ENCODE measurements around the gene ZNF511.

The ZNF511 gene

GRCh38 chr10:133277993-133278576, 30.6 kb upstream of the ZNF511 start:
- peak overlapping the region; percentile 16 for H2BK120ac ChIP-seq (ENCODE audit: insufficient read depth, low read length, poor library complexity)
- no peak overlapping the region for H3K23ac ChIP-seq (ENCODE audit: low read length)
- H2BK5ac ChIP-seq (ENCODE audit: low read depth, low read length, poor library complexity), result peak overlapping the region; percentile 22
- H3K79me2 ChIP-seq (ENCODE audit: control insufficient read depth, insufficient read depth, low read length, poor library complexity), result peaks cover 3% of the 10 kb centered on the region
- no peak overlapping the region for H3K18ac ChIP-seq (ENCODE audit: low read length)
- H2BK12ac ChIP-seq (ENCODE audit: low read length), result peak overlapping the region; percentile 54
- H2AK5ac ChIP-seq (ENCODE audit: low read length), result peak overlapping the region; percentile 73
- peak overlapping the region; percentile 37 for H3K14ac ChIP-seq (ENCODE audit: low read length)
- peaks cover 35 to 41% of the 10 kb centered on the region in 2 experiments for H3K4me1 ChIP-seq (ENCODE audit: control insufficient read depth in 1 of 2, insufficient read depth in 2 of 2, low read length in 2 of 2)
- DNase-seq, result peak in 1 of 2 donors; percentile 26
- peak overlapping the region; percentile 18 for H4K8ac ChIP-seq (ENCODE audit: low read depth, low read length)
- peak overlapping the region; percentile 53 for H4K91ac ChIP-seq (ENCODE audit: low read depth, low read length)
- no peaks in the 10 kb centered on the region for H3K9me3 ChIP-seq (ENCODE audit: insufficient read depth, low read depth, low read length)
- no peak overlapping the region for H4K12ac ChIP-seq (ENCODE audit: low read depth, low read length)
- peaks cover 21% of the 10 kb centered on the region for H3K79me1 ChIP-seq (ENCODE audit: low read length)
- H3K27ac ChIP-seq (ENCODE audit: low read depth, low read length), result peak overlapping the region; percentile 77
- H3K4me2 ChIP-seq (ENCODE audit: low read length), result peak overlapping the region; percentile 48
- H3K4ac ChIP-seq (ENCODE audit: low read depth, low read length), result no peak overlapping the region
- no peak overlapping the region for H2AFZ ChIP-seq (ENCODE audit: insufficient read depth, low read length, poor library complexity)
- WGBS (ENCODE audit: extremely low coverage, insufficient coverage, insufficient read length), result no CpG with 5 or more reads among the region's 12 CpGs
- peaks cover 32 to 33% of the 10 kb centered on the region in 2 experiments for H3K36me3 ChIP-seq (ENCODE audit: control insufficient read depth in 1 of 2, insufficient read depth in 2 of 2, low read length in 2 of 2)
- no peaks in the 10 kb centered on the region for H3K27me3 ChIP-seq (ENCODE audit: insufficient read depth, low read length)
- H3K9ac ChIP-seq (ENCODE audit: low read length), result no peak overlapping the region
- H3K4me3 ChIP-seq (ENCODE audit: low read depth, low read length), result no peak overlapping the region

DNA sequence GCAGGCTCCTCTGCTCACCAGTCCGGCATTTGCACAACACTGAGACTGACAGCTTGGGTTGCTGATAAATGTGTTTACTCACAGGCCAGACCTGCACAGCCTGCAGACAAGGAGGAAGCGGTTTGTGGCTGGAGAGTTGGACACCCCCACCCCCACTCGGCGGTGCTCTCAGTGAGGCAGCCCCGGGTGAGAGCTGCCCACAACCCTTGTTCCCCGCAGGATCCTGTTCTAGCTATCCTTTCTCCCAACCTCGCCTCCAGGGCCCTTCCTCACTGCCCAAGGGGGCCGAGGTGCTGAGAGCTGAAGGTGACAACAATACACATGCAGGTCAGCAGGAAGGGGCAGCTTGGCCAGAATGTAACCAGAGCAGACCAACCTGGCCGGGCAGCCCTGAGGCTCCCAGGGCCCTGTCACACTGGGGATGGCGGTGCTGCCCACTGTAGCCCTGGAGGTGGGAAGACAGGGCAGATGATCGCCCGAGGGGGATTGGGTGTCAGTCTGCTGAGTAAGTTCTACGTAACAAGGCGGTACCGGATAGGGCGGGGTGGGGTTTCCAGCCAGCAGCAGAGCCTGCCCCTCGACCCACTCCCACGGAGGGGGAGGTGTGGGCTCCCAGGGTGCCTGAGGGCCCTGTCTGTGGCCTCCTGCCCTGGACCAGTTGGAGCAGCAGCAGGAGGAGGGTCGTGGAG, 30.0 kb upstream of the ZNF511 start:
- peaks cover 35 to 41% of the 10 kb centered on the region in 2 experiments for H3K4me1 ChIP-seq (ENCODE audit: control insufficient read depth in 1 of 2, insufficient read depth in 2 of 2, low read length in 2 of 2)
- peak overlapping the region; percentile 52 for H4K91ac ChIP-seq (ENCODE audit: low read depth, low read length)
- H3K27ac ChIP-seq (ENCODE audit: low read depth, low read length), result peak overlapping the region; percentile 77
- H4K8ac ChIP-seq (ENCODE audit: low read depth, low read length), result peak overlapping the region; percentile 20
- H3K18ac ChIP-seq (ENCODE audit: low read length), result peak overlapping the region; percentile 0
- peak; percentile 99 for DNase-seq
- H3K9me3 ChIP-seq (ENCODE audit: insufficient read depth, low read depth, low read length), result no peaks in the 10 kb centered on the region
- no peak overlapping the region for H3K4ac ChIP-seq (ENCODE audit: low read depth, low read length)
- H2BK12ac ChIP-seq (ENCODE audit: low read length), result no peak overlapping the region
- no peak overlapping the region for H2BK120ac ChIP-seq (ENCODE audit: insufficient read depth, low read length, poor library complexity)
- H3K36me3 ChIP-seq (ENCODE audit: control insufficient read depth in 1 of 2, insufficient read depth in 2 of 2, low read length in 2 of 2), result peaks cover 38 to 39% of the 10 kb centered on the region in 2 experiments
- H2AK5ac ChIP-seq (ENCODE audit: low read length), result no peak overlapping the region
- H3K79me1 ChIP-seq (ENCODE audit: low read length), result peaks cover 21% of the 10 kb centered on the region
- peak overlapping the region; percentile 7 for H2BK5ac ChIP-seq (ENCODE audit: low read depth, low read length, poor library complexity)
- H3K27me3 ChIP-seq (ENCODE audit: insufficient read depth, low read length), result no peaks in the 10 kb centered on the region
- peaks cover 3% of the 10 kb centered on the region for H3K79me2 ChIP-seq (ENCODE audit: control insufficient read depth, insufficient read depth, low read length, poor library complexity)
- H3K23ac ChIP-seq (ENCODE audit: low read length), result no peak overlapping the region
- H3K4me3 ChIP-seq (ENCODE audit: low read depth, low read length), result no peak overlapping the region
- H3K9ac ChIP-seq (ENCODE audit: low read length), result no peak overlapping the region
- no peak overlapping the region for H4K12ac ChIP-seq (ENCODE audit: low read depth, low read length)
- no CpG with 5 or more reads among the region's 19 CpGs for WGBS (ENCODE audit: extremely low coverage, insufficient coverage, insufficient read length)
- peak overlapping the region; percentile 8 for H3K14ac ChIP-seq (ENCODE audit: low read length)
- peak overlapping the region; percentile 48 for H3K4me2 ChIP-seq (ENCODE audit: low read length)
- H2AFZ ChIP-seq (ENCODE audit: insufficient read depth, low read length, poor library complexity), result no peak overlapping the region

- H3K27me3 ChIP-seq (ENCODE audit: insufficient read depth, low read length), result no peaks in the 10 kb centered on the region
- no peak overlapping the region for H2AFZ ChIP-seq (ENCODE audit: insufficient read depth, low read length, poor library complexity)
- peak in 1 of 2 donors; percentile 23 for DNase-seq
- peak overlapping the region; percentile 52 for H4K91ac ChIP-seq (ENCODE audit: low read depth, low read length)
- H2AK5ac ChIP-seq (ENCODE audit: low read length), result no peak overlapping the region
- no peak overlapping the region for H2BK12ac ChIP-seq (ENCODE audit: low read length)
- no peak overlapping the region for H3K9ac ChIP-seq (ENCODE audit: low read length)
- H3K14ac ChIP-seq (ENCODE audit: low read length), result peak overlapping the region; percentile 8
- H3K4me2 ChIP-seq (ENCODE audit: low read length), result peak overlapping the region; percentile 48
- no CpG with 5 or more reads among the region's 24 CpGs for WGBS (ENCODE audit: extremely low coverage, insufficient coverage, insufficient read length)
- peak overlapping the region; percentile 7 for H2BK5ac ChIP-seq (ENCODE audit: low read depth, low read length, poor library complexity)
- H3K18ac ChIP-seq (ENCODE audit: low read length), result no peak overlapping the region
- peaks cover 35 to 40% of the 10 kb centered on the region in 2 experiments for H3K4me1 ChIP-seq (ENCODE audit: control insufficient read depth in 1 of 2, insufficient read depth in 2 of 2, low read length in 2 of 2)
- no peak overlapping the region for H3K4ac ChIP-seq (ENCODE audit: low read depth, low read length)
- no peak overlapping the region for H3K4me3 ChIP-seq (ENCODE audit: low read depth, low read length)
- no peak overlapping the region for H2BK120ac ChIP-seq (ENCODE audit: insufficient read depth, low read length, poor library complexity)
- no peaks in the 10 kb centered on the region for H3K9me3 ChIP-seq (ENCODE audit: insufficient read depth, low read depth, low read length)
- H3K79me1 ChIP-seq (ENCODE audit: low read length), result peaks cover 18% of the 10 kb centered on the region
- peak overlapping the region; percentile 20 for H4K8ac ChIP-seq (ENCODE audit: low read depth, low read length)
- H3K23ac ChIP-seq (ENCODE audit: low read length), result no peak overlapping the region
- peaks cover 3% of the 10 kb centered on the region for H3K79me2 ChIP-seq (ENCODE audit: control insufficient read depth, insufficient read depth, low read length, poor library complexity)
- no peak overlapping the region for H4K12ac ChIP-seq (ENCODE audit: low read depth, low read length)
- peak overlapping the region; percentile 77 for H3K27ac ChIP-seq (ENCODE audit: low read depth, low read length)
- peaks cover 45 to 48% of the 10 kb centered on the region in 2 experiments for H3K36me3 ChIP-seq (ENCODE audit: control insufficient read depth in 1 of 2, insufficient read depth in 2 of 2, low read length in 2 of 2)
Observed at GRCh38 chr10:133279326-133280226, 29.1 kb upstream of the ZNF511 start.

DNA sequence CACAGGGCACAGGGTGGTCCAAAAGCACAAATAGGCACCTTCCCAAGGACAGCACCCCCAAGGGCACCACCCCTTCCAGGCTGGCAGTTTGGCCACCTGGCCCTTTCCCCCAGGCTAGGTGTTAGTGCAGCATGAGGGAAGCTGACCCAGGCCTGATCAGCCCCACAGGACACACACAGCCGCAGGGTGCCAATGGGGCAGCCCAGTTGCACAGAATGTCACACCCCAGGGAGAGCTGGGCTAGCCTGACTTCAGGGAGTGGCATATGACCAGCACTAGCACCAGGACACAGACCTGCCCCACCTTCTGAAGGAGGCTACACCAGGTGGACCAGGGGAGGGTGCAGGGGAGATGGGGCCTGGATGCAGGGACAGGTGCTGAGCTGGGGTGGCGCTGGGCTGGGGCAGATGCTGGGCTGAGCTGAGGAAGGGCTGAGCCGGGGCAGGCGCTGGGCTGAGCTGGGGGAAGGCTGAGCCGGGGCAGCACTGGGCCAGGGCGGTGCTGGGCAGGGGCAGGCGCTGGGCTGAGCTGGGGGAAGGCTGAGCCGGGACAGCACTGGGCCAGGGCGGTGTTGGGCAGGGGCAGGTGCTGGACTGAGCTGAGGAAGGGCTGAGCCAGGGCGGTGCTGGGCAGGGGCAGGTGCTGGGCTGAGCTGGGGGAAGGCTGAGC, 28.2 kb upstream of the ZNF511 start:
- Histone ChIP-seq H3K9me3 (ENCODE audit: insufficient read depth, low read depth, low read length) (no peaks in the 10 kb centered on the region), H3K36me3 (ENCODE audit: control insufficient read depth in 1 of 2, insufficient read depth in 2 of 2, low read length in 2 of 2) (peaks cover 54 to 57% of the 10 kb centered on the region in 2 experiments), H3K23ac (ENCODE audit: low read length) (no peak overlapping the region), H3K79me2 (ENCODE audit: control insufficient read depth, insufficient read depth, low read length, poor library complexity) (peaks cover 3% of the 10 kb centered on the region), H3K27ac (ENCODE audit: low read depth, low read length) (no peak overlapping the region), H4K12ac (ENCODE audit: low read depth, low read length) (no peak overlapping the region), H3K4me3 (ENCODE audit: low read depth, low read length) (no peak overlapping the region), H3K4me1 (ENCODE audit: control insufficient read depth in 1 of 2, insufficient read depth in 2 of 2, low read length in 2 of 2) (peaks cover 35 to 37% of the 10 kb centered on the region in 2 experiments), H2AK5ac (ENCODE audit: low read length) (no peak overlapping the region), H2BK12ac (ENCODE audit: low read length) (no peak overlapping the region), H3K79me1 (ENCODE audit: low read length) (peaks cover 16% of the 10 kb centered on the region), H3K14ac (ENCODE audit: low read length) (no peak overlapping the region), H3K27me3 (ENCODE audit: insufficient read depth, low read length) (no peaks in the 10 kb centered on the region), H3K9ac (ENCODE audit: low read length) (no peak overlapping the region), H2BK120ac (ENCODE audit: insufficient read depth, low read length, poor library complexity) (no peak overlapping the region), H4K91ac (ENCODE audit: low read depth, low read length) (no peak overlapping the region), H3K18ac (ENCODE audit: low read length) (no peak overlapping the region), H3K4ac (ENCODE audit: low read depth, low read length) (no peak overlapping the region), H2AFZ (ENCODE audit: insufficient read depth, low read length, poor library complexity) (no peak overlapping the region), H3K4me2 (ENCODE audit: low read length) (no peak overlapping the region), H4K8ac (ENCODE audit: low read depth, low read length) (no peak overlapping the region), H2BK5ac (ENCODE audit: low read depth, low read length, poor library complexity) (no peak overlapping the region)
- WGBS (ENCODE audit: extremely low coverage, insufficient coverage, insufficient read length), result no CpG with 5 or more reads among the region's 10 CpGs
- DNase-seq, result no peak

Measured in trophoblast cell (in vitro differentiated cells and primary cell).